ENCODE measurements around the gene HTD2. TPM values are rescaled to one million over a fixed set of nuclear protein-coding genes. Genes with fewer than 3 reads are reported as not detected.

Gene HTD2
- total RNA-seq, 2 donors from 2014 or later, result 7.9 to 11.4 TPM

GRCh38 chr3:58341376-58341775, 35.1 kb downstream of the HTD2 start:
- no peaks in the 10 kb centered on the region for H3K9me3 Mint-ChIP-seq
- peaks cover 2 to 20% of the 10 kb centered on the region in 2 donors for H3K36me3 Mint-ChIP-seq (ENCODE audit: insufficient read depth in 2 of 2)
- no peak for DNase-seq
- ATAC-seq (replicated peaks in 1 of 2), result no peak
- H3K27ac Mint-ChIP-seq, result no peak overlapping the region
- no peak overlapping the region for H3K4me3 Mint-ChIP-seq
- H3K4me1 Mint-ChIP-seq (ENCODE audit: low read depth), result peaks cover 29% of the 10 kb centered on the region
- no peaks in the 10 kb centered on the region for H3K27me3 Mint-ChIP-seq (ENCODE audit: low read depth)

GRCh38 chr3:58342676-58343075, 36.4 kb downstream of the HTD2 start:
- DNase-seq (no peak), ATAC-seq (replicated peaks in 1 of 2) (no peak)
- H3K4me3 Mint-ChIP-seq, result no peak overlapping the region
- H3K27ac Mint-ChIP-seq, result no peak overlapping the region
- H3K4me1 Mint-ChIP-seq (ENCODE audit: low read depth), result peaks cover 30% of the 10 kb centered on the region
- no peaks in the 10 kb centered on the region for H3K9me3 Mint-ChIP-seq
- no peaks in the 10 kb centered on the region for H3K27me3 Mint-ChIP-seq (ENCODE audit: low read depth)
- H3K36me3 Mint-ChIP-seq (ENCODE audit: insufficient read depth in 2 of 2), result peaks cover 2 to 17% of the 10 kb centered on the region in 2 donors

GRCh38 chr3:58345457-58345856, 39.1 kb downstream of the HTD2 start:
- H3K4me1 Mint-ChIP-seq (ENCODE audit: low read depth), result peaks cover 48% of the 10 kb centered on the region
- H3K27ac Mint-ChIP-seq, result no peak overlapping the region
- peaks cover 5 to 14% of the 10 kb centered on the region in 2 donors for H3K36me3 Mint-ChIP-seq (ENCODE audit: insufficient read depth in 2 of 2)
- H3K4me3 Mint-ChIP-seq, result no peak overlapping the region
- H3K27me3 Mint-ChIP-seq (ENCODE audit: low read depth), result no peaks in the 10 kb centered on the region
- H3K9me3 Mint-ChIP-seq, result no peaks in the 10 kb centered on the region
- DNase-seq, result no peak
- peak in 1 of 2 donors; percentile 37 for ATAC-seq (replicated peaks in 1 of 2)

- Mint-ChIP-seq H3K27ac (peak overlapping the region; percentile 20), H3K4me1 (ENCODE audit: low read depth) (peaks cover 55% of the 10 kb centered on the region)
These were observed 40.0 kb downstream of the HTD2 start for GRCh38 chr3:58346368-58346767.

GRCh38 chr3:58347984-58348383, 41.7 kb downstream of the HTD2 start:
- peaks cover 69% of the 10 kb centered on the region for H3K4me1 Mint-ChIP-seq (ENCODE audit: low read depth)
- ATAC-seq (replicated peaks in 1 of 2) (no peak), DNase-seq (no peak)
- no peak overlapping the region for H3K27ac Mint-ChIP-seq
- no peak overlapping the region for H3K4me3 Mint-ChIP-seq
- no peaks in the 10 kb centered on the region for H3K9me3 Mint-ChIP-seq
- H3K36me3 Mint-ChIP-seq (ENCODE audit: insufficient read depth in 2 of 2), result peaks cover 5 to 18% of the 10 kb centered on the region in 2 donors
- H3K27me3 Mint-ChIP-seq (ENCODE audit: low read depth), result no peaks in the 10 kb centered on the region

More at GRCh38 chr3:58346368-58346767, 40.0 kb downstream of the HTD2 start:
- Mint-ChIP-seq H3K36me3 (ENCODE audit: insufficient read depth in 2 of 2) (peaks cover 4 to 11% of the 10 kb centered on the region in 2 donors), H3K4me3 (peak overlapping the region; percentile 49), H3K9me3 (no peaks in the 10 kb centered on the region), H3K27me3 (ENCODE audit: low read depth) (no peaks in the 10 kb centered on the region)
- ATAC-seq (replicated peaks in 1 of 2), result peak; percentile 82 to 83
- no peak for DNase-seq

- no peak for DNase-seq
- H3K4me1 Mint-ChIP-seq (ENCODE audit: low read depth), result peaks cover 81% of the 10 kb centered on the region
- peak in 1 of 2 donors; percentile 41 for ATAC-seq (replicated peaks in 1 of 2)
- no peaks in the 10 kb centered on the region for H3K9me3 Mint-ChIP-seq
- peak overlapping the region; percentile 35 to 68 for H3K4me3 Mint-ChIP-seq
- H3K27me3 Mint-ChIP-seq (ENCODE audit: low read depth), result no peaks in the 10 kb centered on the region
- peaks cover 8 to 21% of the 10 kb centered on the region in 2 donors for H3K36me3 Mint-ChIP-seq (ENCODE audit: insufficient read depth in 2 of 2)
- peak overlapping the region; percentile 79 for H3K27ac Mint-ChIP-seq
These were observed 43.7 kb downstream of the HTD2 start for GRCh38 chr3:58349792-58350626.

GRCh38 chr3:58350627-58351013, 44.3 kb downstream of the HTD2 start:
- Mint-ChIP-seq H3K27ac (no peak overlapping the region), H3K4me3 (peak overlapping the region; percentile 5 to 68), H3K9me3 (no peaks in the 10 kb centered on the region), H3K4me1 (ENCODE audit: low read depth) (peaks cover 80% of the 10 kb centered on the region), H3K27me3 (ENCODE audit: low read depth) (no peaks in the 10 kb centered on the region), H3K36me3 (ENCODE audit: insufficient read depth in 2 of 2) (peaks cover 8 to 21% of the 10 kb centered on the region in 2 donors)
- no peak for ATAC-seq (replicated peaks in 1 of 2)
- DNase-seq, result no peak

- peaks cover 80% of the 10 kb centered on the region for H3K4me1 Mint-ChIP-seq (ENCODE audit: low read depth)
- H3K27ac Mint-ChIP-seq, result no peak overlapping the region
- ATAC-seq (replicated peaks in 1 of 2), result no peak
- no peak overlapping the region for H3K4me3 Mint-ChIP-seq
- H3K36me3 Mint-ChIP-seq (ENCODE audit: insufficient read depth in 2 of 2), result peaks cover 8 to 21% of the 10 kb centered on the region in 2 donors
- H3K27me3 Mint-ChIP-seq (ENCODE audit: low read depth), result no peaks in the 10 kb centered on the region
- no peak for DNase-seq
- H3K9me3 Mint-ChIP-seq, result no peaks in the 10 kb centered on the region
These were observed 45.6 kb downstream of the HTD2 start for GRCh38 chr3:58351920-58352319.

- Mint-ChIP-seq H3K27me3 (ENCODE audit: low read depth) (no peaks in the 10 kb centered on the region), H3K36me3 (ENCODE audit: insufficient read depth in 2 of 2) (peaks cover 8 to 18% of the 10 kb centered on the region in 2 donors), H3K27ac (no peak overlapping the region), H3K4me3 (no peak overlapping the region), H3K9me3 (no peaks in the 10 kb centered on the region), H3K4me1 (ENCODE audit: low read depth) (peaks cover 80% of the 10 kb centered on the region)
- ATAC-seq (replicated peaks in 1 of 2) (no peak), DNase-seq (no peak)
These were observed 46.3 kb downstream of the HTD2 start for GRCh38 chr3:58352626-58353025.

- no peaks in the 10 kb centered on the region for H3K27me3 Mint-ChIP-seq (ENCODE audit: low read depth)
- peak overlapping the region; percentile 75 for H3K27ac Mint-ChIP-seq
- peaks cover 86% of the 10 kb centered on the region for H3K4me1 Mint-ChIP-seq (ENCODE audit: low read depth)
- H3K36me3 Mint-ChIP-seq (ENCODE audit: insufficient read depth in 2 of 2), result peaks cover 5 to 14% of the 10 kb centered on the region in 2 donors
- peak overlapping the region; percentile 63 to 70 for H3K4me3 Mint-ChIP-seq
- H3K9me3 Mint-ChIP-seq, result no peaks in the 10 kb centered on the region
- ATAC-seq (replicated peaks in 1 of 2) (peak; percentile 59 to 75), DNase-seq (peak; percentile 41 to 44)
These were observed 47.6 kb downstream of the HTD2 start for GRCh38 chr3:58353722-58354553.

GRCh38 chr3:58355179-58355578, 48.9 kb downstream of the HTD2 start:
- ATAC-seq (replicated peaks in 1 of 2), result no peak
- no peak overlapping the region for H3K4me3 Mint-ChIP-seq
- H3K4me1 Mint-ChIP-seq (ENCODE audit: low read depth), result peaks cover 74% of the 10 kb centered on the region
- H3K27ac Mint-ChIP-seq, result no peak overlapping the region
- DNase-seq, result no peak
- H3K36me3 Mint-ChIP-seq (ENCODE audit: insufficient read depth in 2 of 2), result peaks cover 5 to 14% of the 10 kb centered on the region in 2 donors
- no peaks in the 10 kb centered on the region for H3K27me3 Mint-ChIP-seq (ENCODE audit: low read depth)
- no peaks in the 10 kb centered on the region for H3K9me3 Mint-ChIP-seq

GRCh38 chr3:58356054-58356453, 49.7 kb downstream of the HTD2 start:
- no peaks in the 10 kb centered on the region for H3K9me3 Mint-ChIP-seq
- ATAC-seq (replicated peaks in 1 of 2), result no peak
- no peaks in the 10 kb centered on the region for H3K27me3 Mint-ChIP-seq (ENCODE audit: low read depth)
- no peak for DNase-seq
- H3K4me3 Mint-ChIP-seq, result peak overlapping the region in 1 of 2 donors; percentile 20
- H3K36me3 Mint-ChIP-seq (ENCODE audit: insufficient read depth in 2 of 2), result peaks cover 5 to 14% of the 10 kb centered on the region in 2 donors
- H3K27ac Mint-ChIP-seq, result peak overlapping the region; percentile 28
- H3K4me1 Mint-ChIP-seq (ENCODE audit: low read depth), result peaks cover 65% of the 10 kb centered on the region

- no peak for ATAC-seq (replicated peaks in 1 of 2)
- H3K4me1 Mint-ChIP-seq (ENCODE audit: low read depth), result peaks cover 55% of the 10 kb centered on the region
- DNase-seq, result no peak
- no peaks in the 10 kb centered on the region for H3K9me3 Mint-ChIP-seq
- H3K27me3 Mint-ChIP-seq (ENCODE audit: low read depth), result no peaks in the 10 kb centered on the region
- H3K36me3 Mint-ChIP-seq (ENCODE audit: insufficient read depth in 2 of 2), result peaks cover 5 to 13% of the 10 kb centered on the region in 2 donors
- H3K4me3 Mint-ChIP-seq, result peak overlapping the region in 1 of 2 donors; percentile 33
- peak overlapping the region; percentile 71 for H3K27ac Mint-ChIP-seq
These were observed 51.1 kb downstream of the HTD2 start for GRCh38 chr3:58357402-58357801.
